Measurements from ENCODE around the gene ORC4. TPM values are rescaled to one million over a fixed set of nuclear protein-coding genes. Genes with fewer than 3 reads are reported as not detected.

ORC4 gene
- total RNA-seq, 2 experiments from 2014 or later, result 32.0 to 32.5 TPM

DNA sequence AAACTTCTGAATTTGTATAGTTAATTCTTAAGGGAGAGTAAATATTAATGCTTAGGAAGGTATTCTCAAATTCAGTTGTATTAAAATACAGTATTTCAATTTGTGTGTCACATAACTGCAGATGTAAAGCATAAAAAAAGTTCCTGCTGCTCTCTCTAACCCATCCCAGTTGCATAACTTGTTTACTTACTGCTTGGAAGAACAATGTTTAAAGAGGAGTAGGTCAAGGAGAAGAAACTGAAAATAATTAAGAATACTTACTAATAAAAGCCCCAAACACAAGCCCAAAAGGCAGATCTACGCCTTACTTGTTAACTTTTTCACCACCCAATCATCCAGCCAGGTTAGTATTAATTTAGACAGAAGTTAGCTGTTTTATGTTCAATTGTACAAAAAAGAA, 81.2 kb downstream of the ORC4 start:
- POLR2A ChIA-PET, result no interaction called here
- CTCF ChIA-PET, result no interaction called here

DNA sequence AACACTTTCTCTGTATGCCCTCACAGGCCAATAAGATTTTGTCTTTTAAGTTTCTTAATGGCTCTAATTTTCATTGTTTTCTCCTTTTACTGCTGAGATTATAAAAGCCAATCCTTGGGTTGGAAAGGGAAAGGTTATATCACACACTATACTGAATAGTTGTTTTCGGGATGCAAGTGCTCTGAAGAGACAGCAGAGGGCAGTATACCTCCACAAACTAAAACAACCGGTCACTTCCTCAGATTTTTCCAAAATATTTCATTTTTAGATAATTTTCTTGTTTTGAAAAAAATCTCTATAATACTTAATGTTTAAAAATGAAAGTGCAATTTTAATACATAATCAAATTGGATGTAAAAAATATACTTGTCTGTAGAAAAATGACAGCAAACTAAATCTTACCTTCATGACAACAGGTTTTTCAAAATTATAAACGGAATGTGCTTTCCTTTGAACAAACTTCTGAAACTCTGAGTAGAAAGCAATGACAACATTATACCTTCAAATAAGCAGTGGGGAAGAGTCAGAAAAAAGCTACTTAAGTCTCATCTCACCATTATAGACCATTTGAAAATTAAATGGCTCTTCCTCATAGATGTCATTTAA, 82.7 kb downstream of the ORC4 start:
- POLR2A ChIA-PET, result no interaction called here

DNA sequence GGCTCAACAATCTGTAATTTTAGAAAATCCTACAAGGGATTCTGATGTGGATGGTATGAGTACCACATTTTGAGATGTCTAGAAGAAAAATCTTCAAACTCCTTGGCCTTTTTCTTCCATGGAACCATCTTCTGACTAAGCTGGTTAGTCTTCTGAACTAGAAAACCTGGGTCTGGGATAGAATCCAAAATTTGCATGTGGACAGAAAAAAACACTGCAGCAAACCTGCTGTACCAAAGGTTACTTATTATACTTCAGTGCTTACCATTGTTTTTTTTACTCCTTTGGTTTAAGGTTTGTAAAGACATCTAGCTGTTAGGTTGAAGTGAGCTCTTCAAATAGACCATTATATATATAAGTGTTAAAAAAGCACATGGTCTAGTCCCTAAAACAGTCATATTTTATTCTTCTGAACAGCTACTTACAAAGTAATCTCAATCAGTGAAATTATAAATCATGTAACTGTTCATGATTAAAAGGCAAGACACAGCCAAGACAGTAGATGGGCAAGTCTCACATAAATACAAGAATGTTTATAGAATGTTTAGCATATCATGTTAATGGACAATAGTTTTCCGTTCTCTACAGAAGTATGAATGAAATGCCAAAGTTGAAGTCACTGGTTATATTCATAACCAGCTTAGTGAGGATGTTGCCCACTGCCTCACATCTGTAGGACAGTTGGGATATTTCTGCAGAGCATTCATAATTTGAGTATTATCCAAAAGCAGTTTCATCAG, 85.5 kb downstream of the ORC4 start:
- CTCF ChIA-PET, result no interaction called here
- POLR2A ChIA-PET, result no interaction called here

More for the DNA sequence above, 82.7 kb downstream of the ORC4 start:
- CTCF ChIA-PET, result no interaction called here

DNA sequence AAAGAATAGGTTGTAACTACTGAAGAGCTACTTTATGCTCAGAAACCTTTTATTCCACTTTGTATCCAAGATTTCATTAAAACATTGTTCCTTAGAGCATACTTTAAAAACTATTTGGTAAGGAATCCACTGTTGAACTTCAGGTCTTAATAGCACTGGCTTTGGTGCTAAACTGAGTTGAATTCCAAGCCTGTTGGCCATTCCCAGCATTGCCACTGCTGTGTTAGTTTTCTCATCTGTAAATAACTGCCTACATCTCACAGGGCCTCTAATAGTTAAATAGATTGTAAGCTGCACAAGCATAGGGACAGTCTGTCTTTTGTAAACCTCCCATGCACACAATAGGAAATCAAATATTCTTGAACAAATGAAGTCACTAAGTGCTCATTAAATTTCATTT, 86.6 kb downstream of the ORC4 start:
- ChIA-PET CTCF (interaction anchor here (0.5 kb wide), 1 partner anchor 89 kb away, joined by 3 read pairs; no protein-coding TSS in a partner anchor), POLR2A (no interaction called here)

DNA sequence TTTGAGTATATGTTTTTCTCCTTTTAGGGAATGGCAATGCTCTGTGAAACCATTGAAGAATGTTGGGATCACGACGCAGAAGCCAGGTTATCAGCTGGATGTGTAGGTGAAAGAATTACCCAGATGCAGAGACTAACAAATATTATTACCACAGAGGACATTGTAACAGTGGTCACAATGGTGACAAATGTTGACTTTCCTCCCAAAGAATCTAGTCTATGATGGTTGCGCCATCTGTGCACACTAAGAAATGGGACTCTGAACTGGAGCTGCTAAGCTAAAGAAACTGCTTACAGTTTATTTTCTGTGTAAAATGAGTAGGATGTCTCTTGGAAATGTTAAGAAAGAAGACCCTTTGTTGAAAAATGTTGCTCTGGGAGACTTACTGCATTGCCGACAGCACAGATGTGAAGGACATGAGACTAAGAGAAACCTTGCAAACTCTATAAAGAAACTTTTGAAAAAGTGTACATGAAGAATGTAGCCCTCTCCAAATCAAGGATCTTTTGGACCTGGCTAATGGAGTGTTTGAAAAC, 93.4 kb downstream of the ORC4 start:
- ChIA-PET POLR2A (no interaction called here), CTCF (no interaction called here)

DNA sequence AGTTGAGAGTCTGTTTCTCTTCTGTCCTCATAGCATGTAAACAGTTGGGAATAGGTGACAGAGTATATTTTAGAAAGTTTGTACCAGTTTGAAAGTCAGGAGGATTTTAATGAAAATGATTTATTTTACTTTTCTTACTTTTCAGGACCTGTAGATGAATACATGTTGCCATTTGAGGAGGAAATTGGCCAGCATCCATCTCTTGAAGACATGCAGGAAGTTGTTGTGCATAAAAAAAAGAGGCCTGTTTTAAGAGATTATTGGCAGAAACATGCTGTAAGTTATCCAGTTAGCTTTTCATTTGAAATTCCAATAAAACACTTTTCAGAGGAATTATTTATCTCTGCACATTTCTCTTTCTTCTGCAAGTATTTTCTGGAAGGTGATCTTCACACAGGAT, 94.7 kb downstream of the ORC4 start:
- CTCF ChIA-PET, result interaction anchor here (0.6 kb wide), 1 partner anchor 62 kb away, joined by 3 read pairs; no protein-coding TSS in a partner anchor
- POLR2A ChIA-PET, result no interaction called here

DNA sequence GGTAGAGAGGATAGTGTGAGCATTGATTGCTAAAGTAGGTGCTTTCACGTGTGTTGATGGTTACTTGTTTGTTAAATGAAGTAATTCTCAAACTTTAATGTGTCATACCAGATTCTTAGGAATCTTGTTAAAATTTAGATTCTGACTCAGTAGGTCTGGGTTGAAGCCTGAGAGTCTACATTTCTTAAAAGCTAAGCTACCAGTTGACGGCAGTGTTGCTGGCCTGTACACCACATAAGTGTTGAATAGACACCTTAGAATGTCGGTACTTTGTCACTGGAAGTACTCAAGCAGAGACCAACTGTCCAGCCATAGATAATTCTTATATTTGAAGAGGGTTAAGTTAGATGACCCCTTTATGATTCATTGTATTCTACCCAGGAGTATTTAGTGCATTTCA, 95.9 kb downstream of the ORC4 start:
- ChIA-PET POLR2A (no interaction called here), CTCF (no interaction called here)

DNA sequence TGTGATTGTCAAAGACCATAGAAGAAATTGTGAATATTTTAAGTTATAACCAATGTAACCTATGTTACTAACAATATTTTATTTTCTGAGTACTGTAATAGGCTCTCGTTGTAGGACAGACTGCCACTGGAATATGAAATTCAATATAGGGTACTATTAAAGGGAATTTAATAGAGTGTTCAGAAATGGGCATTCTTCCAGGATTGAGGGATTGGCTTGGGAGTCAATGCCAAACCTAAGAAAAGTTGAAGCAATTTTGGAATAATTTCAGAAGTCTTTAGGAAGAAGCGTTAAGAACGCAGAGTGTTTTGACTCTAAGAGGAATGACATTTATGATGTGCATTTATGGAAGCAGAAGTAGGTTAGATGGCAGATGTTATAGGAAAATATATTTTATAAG, 96.7 kb downstream of the ORC4 start:
- ChIA-PET POLR2A (no interaction called here), CTCF (no interaction called here)

DNA sequence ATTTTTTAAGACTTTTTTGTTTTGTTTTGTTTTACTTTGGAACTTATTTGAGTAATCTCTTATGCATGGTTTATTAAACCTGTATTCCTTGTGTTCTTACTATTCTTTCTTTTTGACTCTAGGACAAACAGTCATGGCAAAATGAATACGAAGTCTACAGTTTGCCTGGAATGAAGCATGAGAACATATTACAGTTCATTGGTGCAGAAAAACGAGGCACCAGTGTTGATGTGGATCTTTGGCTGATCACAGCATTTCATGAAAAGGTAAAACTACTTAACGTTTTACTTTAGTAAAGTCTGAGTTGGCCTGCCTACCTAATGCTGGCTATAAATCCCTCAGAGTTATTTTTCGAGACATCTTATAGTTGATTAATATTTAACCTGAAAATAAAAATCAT, 103.4 kb downstream of the ORC4 start:
- CTCF ChIA-PET, result no interaction called here

DNA sequence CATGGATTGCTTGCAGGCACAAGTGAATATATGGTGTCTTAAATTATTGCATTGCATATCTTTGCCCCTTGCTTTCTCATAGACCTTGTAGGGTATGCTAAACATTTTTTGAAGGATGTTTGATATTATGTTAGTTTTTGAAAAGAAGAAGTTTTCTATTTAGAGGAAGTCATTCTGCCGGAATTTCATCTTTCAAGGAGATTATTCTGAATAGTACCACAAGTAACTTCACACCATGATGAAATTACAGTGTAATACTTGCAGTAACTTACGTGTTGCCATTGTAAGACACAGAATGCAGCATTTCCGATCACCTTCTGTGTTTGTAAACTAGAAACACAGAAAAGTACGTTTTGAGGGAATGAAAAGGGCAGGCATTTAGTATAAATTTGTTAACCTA, 103.8 kb downstream of the ORC4 start:
- ChIA-PET CTCF (no interaction called here), POLR2A (no interaction called here)

More for the DNA sequence above, 103.4 kb downstream of the ORC4 start:
- POLR2A ChIA-PET, result no interaction called here

DNA sequence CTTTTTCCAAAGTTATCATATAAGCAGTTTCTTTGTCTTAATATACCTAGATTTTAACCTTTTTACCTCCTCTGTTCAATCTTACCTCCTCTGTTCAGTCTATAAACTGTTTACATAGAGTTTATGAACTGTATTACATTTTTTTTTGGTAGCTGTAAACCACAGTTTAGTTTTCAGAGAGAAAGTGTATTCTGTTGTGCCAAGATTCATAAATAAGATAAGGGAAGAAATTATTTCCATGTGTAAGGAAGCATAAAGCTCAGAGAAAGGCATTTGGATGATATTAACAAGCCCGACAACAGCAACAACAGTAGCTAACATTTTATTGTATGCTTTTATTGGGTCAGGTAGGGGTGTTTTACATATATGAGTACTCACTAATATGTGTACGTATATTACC, 104.5 kb downstream of the ORC4 start:
- ChIA-PET POLR2A (no interaction called here), CTCF (no interaction called here)

DNA sequence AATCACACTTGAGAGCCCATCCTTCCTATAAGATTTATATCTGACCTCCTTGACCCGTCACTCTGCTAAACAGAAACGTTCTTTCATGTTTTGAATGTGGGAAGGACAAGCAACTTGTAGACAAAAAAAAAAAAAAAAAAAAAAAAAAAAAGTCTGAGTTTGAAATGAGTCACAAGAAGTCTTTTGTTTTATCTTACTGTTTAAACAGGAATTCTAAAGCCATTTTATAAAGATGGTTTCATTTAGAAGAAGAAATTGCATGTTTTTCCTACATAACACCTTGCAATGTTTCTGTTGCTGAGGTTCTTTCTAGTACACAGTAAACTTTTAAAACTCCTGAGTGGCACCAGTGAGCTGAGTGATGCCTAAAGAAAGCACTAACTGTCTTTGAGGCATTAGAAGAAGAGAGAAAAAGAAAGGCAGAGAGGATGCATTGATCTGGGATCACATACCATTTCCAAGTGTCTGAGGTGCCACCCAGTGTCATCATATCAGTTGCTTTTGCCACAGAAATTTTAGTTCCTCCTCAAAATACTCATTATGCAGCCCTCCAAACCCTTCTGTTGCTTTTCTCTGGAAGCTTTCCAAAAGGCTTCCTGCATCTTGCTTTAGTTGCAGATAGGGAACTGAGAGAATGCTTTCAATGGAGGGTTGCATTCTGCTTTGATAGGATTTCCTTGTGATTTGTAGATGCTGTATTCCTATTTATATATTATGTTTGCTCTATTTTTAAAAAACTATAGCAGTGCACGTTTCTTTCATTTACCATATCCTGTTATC, 106.6 kb downstream of the ORC4 start:
- CTCF ChIA-PET, result no interaction called here
- POLR2A ChIA-PET, result interaction anchor here (0.6 kb wide), 1 partner anchor 987 kb away, joined by 3 read pairs; no protein-coding TSS in a partner anchor

DNA sequence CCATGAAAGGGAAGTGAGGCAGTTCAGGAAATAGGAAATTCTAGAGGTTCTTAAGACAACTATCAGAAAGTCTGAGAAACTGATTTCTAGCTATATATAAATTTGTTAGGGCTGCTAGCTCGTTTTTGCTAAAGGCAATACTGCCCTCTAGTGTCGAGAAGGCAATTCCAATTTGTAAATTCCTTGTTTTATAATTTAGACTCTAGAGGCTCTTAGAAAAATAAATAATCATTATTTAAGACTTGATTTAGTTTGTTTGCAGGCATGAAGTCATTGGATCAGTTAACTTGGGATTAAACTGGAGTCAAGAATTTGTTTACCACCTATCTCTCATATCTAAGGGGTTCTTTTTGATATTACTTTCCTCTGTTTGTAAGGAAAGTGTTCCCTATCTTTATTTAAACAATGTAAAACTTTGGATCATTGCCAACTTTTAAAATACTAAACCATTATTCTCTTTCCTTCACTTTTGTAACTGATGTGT, 109.5 kb downstream of the ORC4 start:
- POLR2A ChIA-PET, result no interaction called here
- CTCF ChIA-PET, result interaction anchor here (1.5 kb wide), 1 partner anchor 866 kb away, joined by 3 read pairs; no protein-coding TSS in a partner anchor

DNA sequence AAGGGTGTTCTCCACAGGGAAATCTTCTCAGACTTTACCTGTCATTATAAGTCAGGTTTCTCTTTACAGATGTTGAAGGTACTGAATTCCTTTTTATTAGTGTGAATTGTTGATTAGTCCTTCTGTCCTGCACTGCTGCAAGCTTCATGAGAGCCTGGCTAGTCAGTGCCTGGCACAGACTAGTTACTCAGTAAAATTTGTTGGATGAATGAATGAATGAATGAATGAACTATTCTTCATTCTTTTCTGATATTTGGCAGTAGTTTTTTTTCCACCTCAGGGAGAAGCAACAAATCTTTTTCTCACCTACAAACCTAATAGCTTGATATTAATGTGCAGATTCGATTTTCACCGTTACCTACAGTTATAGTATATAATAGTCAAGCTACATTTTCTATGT, 111.4 kb downstream of the ORC4 start:
- ChIA-PET CTCF (no interaction called here), POLR2A (no interaction called here)

DNA sequence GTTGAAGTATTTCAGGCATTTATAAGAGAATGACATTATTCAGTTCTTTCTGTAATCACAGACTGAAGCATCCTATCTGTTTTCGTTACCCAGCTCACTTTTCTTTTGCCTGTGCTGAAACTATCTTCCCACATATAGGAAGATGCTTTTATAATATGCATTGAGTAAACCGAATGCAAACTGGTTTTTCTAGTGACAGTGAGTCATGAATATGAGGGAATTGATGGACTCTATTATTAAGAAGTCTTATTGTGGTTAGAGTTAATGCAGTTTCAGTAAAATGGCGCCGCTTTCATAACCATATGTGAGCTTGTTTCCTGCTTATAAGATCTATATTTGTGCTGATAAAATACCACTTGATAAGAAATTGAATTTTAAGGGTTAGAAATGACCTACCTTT, 116.5 kb downstream of the ORC4 start:
- CTCF ChIA-PET, result no interaction called here
- POLR2A ChIA-PET, result interaction anchor here (0.5 kb wide), 1 partner anchor 130 kb away, joined by 3 read pairs; no protein-coding TSS in a partner anchor

DNA sequence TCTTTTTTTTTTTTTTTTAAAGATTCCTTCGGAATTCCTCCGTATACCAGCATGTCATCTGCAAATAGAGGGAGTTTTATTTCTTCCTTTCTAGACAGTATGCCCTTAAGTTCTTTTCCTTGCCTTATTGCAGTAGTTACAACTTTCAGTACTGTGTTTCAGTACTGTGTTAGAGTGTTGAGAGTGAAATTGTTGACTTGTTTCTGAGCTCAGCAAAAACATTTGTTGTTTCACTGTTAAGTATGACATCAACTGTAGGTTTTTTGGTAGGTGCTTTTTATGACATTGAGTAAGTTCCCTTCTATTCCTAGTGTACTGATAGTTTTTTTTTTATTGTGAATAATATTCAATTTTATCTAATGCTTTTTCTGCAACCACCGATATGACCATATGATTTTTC, 131.9 kb downstream of the ORC4 start:
- CTCF ChIA-PET, result no interaction called here
- POLR2A ChIA-PET, result no interaction called here

DNA sequence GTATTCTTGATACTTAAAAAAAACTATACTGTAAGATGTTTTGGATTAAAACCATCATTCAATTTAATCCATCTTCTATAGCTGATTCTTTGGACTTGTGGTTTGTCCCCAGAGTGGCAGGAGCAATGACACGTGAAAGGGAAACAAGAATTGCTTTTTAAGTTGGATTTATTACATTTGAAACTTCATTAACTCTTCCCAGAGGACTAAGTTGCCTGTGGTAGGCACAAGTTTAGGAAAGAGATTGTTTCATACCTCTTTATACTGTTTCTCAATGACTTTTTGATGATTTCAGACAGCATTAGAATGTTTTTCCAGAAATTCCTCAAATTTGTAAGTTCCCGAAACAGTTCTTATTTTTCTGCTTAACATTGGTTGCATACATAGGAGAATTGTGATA, 134.4 kb downstream of the ORC4 start:
- POLR2A ChIA-PET, result no interaction called here
- CTCF ChIA-PET, result no interaction called here

DNA sequence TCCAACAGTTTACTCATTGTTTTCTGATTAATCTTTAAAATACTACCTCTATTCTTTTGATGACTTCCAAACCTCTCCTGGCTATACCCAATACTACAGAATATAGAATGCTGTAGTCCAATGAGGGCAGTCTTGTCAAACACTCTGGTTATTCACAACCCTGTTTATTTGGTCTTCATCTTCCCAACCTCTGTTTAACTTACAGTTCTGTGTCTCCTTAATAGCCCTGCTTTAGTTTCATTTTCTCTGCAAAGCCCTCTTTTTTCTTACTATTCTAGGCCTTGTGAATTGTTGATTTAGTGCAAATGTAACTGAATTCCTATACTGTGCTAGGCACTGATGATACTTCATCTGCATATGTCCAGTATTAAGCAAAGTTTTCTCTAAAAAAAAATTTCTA, 135.7 kb downstream of the ORC4 start:
- CTCF ChIA-PET, result no interaction called here
- POLR2A ChIA-PET, result no interaction called here

DNA sequence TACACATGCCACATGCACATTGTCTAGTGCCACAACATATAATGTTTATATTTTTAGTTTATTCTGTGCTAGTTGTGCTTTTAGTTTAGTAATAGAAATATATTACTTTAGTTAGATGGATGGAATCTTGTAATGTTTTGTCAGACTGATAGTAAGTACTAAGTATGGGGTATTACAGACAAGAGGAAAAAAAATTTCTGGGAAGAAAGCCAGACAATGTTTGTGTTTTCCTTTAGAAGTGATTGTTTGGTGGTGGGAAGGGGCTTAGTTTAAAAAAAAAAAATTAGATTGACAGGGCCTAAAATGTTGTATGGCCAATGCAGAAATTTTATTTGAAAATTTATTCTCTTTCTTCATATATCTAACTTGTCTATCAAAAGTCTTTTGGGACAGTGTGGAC, 137.9 kb downstream of the ORC4 start:
- POLR2A ChIA-PET, result no interaction called here
- CTCF ChIA-PET, result no interaction called here
